NCI-H2081 treated with DMSO at 0.1 percent for 48 hours (cell line): Measurements from ENCODE around the gene CNTN1.
A peak's percentile ranks its signal among the peaks of the same experiment; 100 is the strongest.
"Not testable (repeated sequence)": the region's sequence is repeated elsewhere in the genome, so short reads cannot be mapped to it uniquely, and the experiment has no call there.

Experiments used
- DNase-seq: peaks from one replicate; lab custom pipeline; 2025; lab: John Stamatoyannopoulos, UW

CNTN1 gene

DNA sequence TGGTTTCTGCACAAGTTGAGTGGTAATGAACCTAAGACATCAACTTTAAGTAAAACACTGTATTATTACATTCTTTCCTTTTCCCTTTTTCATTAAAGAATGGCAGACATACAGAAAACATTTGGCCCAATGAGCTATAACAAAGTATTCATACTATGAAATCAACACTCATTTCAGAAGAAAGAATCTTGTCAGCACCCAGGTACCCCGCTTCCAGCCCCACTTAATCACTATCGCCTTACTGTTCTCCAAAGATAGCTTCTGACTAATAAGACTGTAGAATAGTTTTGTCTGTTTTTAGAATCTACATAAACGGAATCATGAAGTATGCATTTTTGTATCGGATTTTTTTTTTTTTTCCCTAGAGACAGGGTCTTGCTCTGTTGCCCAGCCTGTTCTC lies 9.5 kb downstream of the CNTN1 start:
- no peak for DNase-seq

DNA sequence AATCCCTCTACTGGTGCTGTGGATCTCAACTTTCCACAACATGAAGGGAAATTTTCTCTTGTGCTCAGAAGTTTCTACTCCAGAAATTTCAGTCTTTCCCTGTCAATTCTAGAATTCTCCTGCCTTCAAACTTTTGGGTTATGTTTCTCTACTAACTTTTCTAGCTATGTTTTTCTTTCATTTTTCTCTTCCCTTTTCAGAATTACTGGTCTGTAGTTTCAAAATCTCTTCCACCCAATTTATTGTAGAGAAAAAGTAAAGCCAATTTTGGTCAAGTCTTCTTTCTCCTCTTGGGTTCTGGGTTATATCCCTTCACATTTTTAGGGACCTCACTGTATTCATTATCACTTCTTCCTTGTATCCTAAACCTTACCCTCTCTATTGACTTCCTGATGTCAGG lies 18.9 kb downstream of the CNTN1 start:
- DNase-seq = no peak

DNA sequence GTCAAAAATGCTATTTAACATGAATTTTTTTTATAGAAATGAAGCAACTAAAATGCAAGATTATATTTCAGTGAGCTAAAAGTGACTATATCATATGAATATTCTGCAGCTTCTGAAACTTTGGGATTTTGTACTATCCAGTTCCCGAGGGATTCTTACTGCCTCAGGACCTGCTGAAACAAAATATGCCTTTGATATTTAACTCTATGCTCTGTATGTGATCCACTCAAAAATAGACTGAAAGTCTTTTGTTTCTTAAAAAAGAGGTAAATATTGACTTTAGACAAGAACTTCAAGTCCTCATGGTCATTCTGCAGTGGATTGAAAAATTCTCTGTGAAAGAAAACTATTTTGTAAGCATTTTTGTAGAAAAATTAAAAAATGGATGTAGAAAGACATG lies 22.4 kb downstream of the CNTN1 start:
- DNase-seq = no peak

DNA sequence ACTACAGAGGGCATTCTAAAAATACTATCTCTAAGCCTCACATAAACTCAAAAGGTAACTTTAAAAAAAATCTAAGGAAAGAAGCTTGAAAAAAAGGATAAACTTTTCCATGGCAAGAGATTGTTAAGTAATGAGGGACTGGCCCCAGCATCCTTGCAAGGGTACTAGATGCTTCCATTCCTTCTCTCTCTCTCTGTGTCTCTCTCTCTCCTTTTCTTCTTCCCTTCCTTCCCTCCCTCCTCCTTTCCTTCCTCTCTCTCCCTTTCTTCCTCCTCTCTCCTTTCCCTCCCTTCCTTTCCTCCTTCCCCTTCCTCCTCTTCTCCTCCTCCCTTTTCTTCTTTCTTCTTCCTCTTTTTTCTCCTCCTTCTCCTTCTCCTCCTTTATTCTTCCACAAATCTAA lies 23.8 kb downstream of the CNTN1 start:
- DNase-seq = no peak

DNA sequence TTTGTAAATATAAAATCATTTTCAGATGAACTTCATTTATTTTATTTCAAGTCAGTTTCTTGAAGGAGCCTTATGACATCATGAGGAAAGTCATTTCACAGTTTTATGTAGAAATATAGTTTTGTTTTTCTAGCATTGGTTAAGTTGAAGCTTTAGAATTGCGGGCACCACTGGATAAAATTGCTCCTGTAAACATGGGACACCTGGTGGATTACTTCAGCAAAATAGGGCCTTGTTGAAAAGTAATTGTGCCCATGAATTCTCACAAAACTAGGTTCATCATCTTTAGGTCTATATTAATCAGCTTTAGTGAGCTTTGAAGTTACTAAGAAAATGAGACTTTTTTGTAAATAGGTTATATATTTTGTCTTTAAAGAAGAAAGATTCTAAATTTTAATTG lies 25.3 kb downstream of the CNTN1 start:
- no peak for DNase-seq

DNA sequence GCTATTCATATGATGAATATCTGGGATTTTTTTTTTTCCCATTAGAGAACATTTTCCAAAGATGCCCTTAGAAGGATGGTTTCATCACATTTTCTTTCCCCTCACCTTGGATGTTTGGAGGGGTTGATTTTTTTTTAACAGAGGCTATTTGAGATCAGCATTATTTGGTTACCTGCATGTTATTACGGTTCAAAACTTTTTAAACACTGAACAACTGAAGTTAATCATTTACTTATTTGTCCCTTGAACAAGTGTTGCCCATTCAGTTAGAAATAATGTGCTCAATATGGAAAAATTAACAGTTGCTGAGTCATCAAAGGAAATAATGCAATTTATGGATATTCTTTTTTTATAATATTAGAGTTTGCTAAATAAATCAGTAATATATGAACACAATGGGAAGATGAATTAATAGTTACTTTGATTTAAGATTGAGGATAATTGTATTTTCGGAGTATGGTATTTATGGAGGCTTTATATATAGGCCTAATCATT lies 26.7 kb downstream of the CNTN1 start:
- DNase-seq = no peak

DNA sequence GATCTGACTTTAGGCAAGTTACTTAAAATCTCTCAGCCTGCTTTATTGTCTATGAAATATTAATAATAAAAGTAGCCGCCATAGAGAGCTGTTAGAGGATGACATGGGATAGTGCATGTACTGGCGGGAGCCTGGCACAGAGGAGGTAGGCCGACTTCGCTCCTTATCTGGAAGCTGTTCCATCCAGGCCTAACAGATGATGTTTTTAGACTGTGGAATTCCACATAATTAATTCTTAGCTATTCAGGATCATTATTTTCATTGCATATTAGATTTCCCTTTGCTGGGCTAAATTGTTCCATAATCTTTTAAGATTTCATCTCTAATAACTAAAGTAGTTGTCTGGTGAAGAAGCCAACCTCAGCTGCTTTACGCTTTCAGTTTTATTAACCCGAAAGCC lies 30.8 kb downstream of the CNTN1 start:
- DNase-seq = no peak

DNA sequence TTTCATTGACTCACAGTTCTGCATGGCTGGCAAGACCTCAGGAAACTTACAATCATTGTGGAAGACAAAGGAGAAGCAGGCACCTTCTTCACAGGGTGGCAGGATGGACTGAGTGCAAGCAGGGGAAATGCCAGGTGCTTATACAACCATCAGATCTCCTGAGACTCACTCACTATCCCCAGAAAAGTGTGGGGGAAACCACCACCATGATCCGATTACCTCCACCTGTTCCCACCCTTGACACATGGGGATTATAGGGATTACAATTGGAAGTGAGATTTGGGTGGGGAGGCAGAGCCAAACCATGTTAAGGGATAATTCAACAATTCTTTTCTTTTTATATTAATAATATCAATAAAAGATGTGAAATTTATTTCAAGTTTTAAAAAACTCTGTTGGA lies 34.1 kb downstream of the CNTN1 start:
- DNase-seq = no peak

DNA sequence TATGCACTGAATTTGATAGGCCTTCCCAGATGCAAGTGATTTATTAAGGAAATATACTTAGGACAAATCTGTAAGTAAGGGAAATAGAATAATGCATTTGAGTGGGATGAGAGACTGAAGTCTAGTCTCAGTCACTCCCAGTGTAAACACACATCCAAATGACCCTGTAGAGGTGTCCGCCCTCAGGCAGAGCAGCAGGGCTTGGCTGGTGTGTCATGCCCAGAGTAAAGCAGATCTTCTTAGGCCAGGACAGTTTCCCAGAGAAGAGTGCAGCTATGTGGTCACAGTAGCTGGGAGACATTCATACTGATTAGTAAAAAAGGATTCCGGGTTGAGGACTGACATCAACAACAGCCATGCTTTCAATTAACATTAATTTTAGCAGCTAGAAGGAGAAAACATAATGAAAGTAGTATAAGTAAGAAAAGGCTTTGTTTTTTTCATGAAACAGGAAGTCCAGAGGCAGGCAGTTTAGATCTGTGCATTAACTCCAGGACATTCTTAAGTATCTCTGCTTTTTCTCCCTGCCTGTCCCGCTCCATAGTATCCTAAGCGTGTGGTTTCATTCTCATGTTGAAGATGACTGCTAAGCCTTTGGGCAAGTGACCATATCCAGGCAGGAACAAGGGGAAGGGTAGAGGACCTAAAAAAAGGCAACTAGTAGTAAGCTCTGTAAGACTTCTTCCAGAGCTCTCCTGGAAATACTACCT lies 35.7 kb downstream of the CNTN1 start:
- DNase-seq = no peak

DNA sequence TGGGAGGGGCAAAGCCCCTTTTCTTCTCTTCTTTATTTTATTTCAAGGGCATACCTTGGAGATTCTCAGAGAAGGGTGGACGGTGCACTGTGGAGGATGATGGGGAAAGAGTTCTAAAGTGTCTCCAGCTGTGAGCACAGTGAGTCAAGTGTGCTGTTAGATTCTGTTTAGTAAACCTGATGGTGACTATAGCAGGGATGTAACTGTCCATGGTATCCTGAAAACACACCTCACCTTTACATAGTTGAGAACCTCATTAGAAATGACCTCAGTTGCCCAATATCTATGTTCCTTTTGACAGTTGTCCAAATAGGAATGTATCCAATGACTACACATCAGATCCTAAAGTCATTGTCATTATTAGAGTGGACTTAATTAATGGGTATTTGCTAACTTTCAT lies 38.0 kb downstream of the CNTN1 start:
- DNase-seq = no peak

DNA sequence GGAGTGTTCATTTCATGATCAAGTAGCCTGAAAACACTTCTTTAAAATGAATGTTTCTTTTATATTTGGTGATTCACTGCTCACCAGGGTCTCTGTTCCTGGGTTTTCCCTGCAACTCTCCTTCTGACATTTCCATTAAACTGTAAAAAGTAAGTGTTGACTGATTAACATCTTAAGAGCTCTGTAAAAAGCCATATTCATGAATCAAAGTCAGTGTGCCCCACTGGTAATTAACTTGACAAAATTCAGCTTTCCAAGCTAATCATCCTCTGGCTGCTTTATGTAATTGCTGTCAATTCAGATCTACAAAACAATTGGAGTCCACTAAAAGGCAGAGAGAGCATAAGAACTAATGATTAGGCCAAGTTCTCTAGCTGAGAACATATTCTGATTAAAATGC lies 41.6 kb downstream of the CNTN1 start:
- DNase-seq = peak; percentile 30

DNA sequence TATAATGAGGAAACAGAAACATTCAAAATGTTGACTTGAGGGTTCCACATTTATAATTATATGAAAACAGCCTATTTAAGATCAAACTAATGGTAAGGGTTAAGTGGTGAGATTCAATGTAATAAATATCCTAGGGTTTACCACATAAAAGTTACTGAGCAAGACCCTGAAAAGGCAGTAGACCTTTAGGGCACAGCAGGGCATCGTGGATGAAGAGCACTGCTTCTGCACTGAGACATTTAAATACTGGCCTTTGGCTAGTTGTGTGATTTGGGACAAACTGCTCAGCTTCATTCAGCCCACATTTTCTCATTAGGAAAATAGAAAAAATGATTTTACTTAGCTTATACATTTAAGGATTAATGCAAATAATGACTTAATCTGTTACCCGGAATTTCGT lies 42.0 kb downstream of the CNTN1 start:
- DNase-seq = no peak

DNA sequence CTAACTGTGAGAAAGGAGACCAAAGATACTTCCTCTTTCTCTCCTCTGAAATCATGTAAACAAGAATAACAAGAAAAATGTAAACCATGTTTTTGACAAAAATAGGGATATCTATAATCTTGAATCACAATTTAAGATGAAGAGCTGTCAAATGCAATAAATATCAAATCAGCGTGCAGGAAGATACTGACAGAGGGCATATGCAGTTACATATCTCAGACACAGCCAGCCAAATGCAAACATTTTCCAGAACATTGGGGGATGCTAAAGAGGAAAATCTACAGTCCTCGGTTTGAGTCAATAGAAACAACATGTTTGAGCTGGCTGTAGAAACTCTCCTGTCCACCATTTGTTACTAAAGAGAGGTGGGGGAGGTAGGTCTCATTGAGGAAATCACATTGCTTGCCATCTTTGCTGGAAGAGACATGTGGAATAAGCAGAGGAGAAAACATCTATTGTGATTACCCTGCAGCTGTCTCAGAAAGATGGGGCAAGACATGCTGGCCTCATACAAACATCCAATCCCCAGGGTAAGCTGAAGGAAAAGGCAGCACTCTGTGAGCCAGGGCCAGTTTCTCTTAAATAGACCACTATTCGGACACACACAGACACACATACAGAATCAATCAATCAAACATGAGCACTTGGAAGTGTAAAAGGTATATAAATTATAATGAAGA lies 43.5 kb downstream of the CNTN1 start:
- DNase-seq = no peak

DNA sequence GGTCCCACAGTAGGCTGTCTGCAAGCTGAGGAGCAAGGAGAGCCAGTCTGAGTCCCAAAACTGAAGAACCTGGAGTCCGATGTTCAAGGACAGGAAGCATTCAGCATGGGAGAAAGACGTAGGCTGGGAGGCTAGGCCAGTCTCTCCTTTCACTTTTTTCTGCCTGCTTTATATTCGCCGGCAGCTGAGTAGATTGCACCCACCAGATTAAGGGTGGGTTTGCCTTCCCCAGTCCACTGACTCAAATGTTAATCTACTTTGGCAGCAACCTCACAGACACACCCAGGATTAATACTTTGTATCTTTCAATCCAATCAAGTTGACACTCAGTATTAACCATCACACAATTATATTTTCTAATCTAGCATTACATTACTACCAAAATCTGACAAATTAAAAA lies 45.2 kb downstream of the CNTN1 start:
- not testable (repeated sequence) for DNase-seq

DNA sequence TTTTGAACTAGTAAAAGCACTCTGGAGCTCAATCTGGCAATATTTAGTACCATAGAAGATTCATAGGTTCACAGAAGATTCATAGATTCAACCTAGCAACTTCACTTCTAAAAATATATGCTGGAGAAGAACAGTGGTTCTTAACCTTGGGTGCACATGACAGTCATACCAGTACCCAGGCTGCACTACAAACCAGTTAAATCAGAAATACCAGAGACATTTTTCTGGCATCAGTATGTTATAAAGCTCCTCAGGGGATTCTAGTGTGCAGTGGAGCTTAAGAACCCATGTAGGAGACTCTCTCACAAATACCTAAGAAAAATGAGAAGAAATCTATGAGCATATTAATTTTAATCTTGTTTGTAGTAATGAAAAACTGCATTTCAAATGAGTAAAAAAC lies 46.6 kb downstream of the CNTN1 start:
- DNase-seq = no peak

DNA sequence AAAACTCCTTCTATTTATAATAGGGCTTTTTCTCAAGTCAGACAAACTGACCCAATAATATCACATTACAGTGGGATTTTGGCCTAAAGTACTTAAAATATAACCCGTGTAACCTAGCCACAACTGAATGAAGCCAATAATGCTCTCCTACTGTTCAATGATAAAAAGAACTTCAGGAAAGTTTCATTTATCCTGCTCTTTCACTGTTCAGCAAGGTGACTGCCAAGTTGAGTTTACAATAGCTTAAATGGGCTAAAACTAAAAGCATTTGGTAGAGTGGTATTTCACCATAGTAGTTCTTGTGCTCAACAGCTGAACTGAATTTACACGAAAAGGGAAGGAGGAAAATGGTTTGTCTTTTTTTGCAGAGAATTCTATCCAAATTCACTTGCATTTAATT lies 49.8 kb downstream of the CNTN1 start:
- no peak for DNase-seq

DNA sequence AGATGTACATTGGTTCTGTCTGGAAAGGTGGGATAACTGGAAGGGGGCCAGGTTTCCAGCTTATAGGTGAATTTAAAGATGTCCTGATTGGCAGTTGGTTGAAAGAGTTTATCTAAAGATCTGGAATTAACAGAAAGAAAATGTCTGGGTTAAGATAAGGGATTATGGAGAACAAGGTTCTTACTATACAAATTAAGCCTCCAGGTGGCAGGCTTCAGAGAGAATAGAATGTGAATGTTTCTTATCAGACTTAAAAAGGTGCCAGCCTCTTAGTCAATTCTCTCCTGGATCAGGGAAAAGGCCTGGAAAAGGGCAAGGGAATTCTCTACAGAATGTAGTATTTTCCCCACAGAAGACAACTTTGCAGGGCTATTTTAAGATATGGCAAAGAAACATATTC lies 53.1 kb downstream of the CNTN1 start:
- no peak for DNase-seq

DNA sequence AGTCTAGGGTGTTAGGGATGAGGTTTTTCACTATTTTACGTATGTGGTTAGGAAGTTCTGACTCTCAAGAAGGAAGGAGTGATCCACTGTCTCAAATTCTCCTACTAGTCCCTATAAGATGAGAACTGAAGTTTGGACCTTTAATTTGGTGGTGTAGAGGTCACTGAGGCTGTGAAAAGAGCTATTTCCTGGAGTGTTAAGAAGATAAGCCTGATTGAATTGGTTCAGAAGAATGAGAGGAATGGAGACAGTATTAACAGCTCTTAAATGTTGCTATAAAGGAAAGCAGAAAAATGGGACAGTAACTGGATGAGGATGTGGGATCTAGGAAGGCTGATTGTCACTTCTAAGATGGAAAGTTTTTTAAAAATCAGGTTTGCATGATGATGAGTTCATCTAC lies 57.6 kb downstream of the CNTN1 start:
- no peak for DNase-seq

DNA sequence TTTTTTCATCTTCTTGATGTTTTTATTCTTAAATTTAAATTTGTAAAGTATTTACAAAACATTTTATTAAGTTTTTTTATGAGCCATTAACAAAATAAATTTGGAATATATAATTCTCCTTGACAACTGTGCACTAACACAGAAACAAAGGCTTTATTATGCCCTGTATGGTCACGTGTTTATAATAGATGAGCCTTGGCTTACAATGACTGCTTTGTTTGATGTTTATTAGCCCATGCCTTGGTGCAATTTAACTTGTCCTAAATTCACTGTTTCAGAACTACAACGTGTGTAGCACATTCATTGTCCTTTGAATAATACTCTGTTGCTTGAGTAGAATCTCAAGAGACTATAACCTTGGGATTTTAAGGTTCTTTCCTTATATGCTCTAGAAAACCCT lies 59.8 kb downstream of the CNTN1 start:
- no peak for DNase-seq

DNA sequence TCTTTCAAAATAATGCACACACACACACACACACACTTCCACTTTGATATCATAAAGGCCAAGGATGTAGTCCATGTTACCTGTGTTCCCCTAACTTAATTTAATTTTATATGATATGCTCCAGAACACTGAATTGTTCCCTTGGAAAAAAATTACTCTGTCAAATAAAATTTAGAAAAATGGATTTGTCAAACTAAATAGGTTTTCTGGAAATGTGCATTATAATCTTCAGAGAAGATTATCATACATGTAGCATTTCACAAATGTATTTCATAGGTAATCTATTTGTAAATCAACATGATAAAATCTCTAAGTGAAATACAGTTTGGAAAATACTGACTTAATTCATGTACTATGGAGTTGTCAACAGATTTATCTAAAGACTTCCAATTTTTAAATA lies 68.6 kb downstream of the CNTN1 start:
- DNase-seq = no peak

DNA sequence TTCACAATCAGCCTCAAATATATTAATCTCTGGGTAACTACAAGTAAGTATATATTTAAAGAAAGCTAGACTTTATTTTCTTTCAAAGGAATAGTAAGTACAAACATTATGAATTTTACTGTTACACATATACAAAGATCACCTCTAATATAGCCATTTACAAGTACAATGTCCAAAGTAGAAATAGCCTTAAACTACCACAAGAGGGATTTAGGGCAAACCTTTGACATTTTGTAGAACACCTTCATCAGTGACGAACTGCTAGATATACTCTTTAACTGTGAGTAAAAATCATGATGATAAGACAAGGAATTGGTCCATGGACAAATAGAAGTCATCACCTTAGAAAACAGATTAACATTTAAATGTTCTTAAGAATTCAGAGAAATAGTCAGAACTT lies 69.8 kb downstream of the CNTN1 start:
- DNase-seq = no peak

DNA sequence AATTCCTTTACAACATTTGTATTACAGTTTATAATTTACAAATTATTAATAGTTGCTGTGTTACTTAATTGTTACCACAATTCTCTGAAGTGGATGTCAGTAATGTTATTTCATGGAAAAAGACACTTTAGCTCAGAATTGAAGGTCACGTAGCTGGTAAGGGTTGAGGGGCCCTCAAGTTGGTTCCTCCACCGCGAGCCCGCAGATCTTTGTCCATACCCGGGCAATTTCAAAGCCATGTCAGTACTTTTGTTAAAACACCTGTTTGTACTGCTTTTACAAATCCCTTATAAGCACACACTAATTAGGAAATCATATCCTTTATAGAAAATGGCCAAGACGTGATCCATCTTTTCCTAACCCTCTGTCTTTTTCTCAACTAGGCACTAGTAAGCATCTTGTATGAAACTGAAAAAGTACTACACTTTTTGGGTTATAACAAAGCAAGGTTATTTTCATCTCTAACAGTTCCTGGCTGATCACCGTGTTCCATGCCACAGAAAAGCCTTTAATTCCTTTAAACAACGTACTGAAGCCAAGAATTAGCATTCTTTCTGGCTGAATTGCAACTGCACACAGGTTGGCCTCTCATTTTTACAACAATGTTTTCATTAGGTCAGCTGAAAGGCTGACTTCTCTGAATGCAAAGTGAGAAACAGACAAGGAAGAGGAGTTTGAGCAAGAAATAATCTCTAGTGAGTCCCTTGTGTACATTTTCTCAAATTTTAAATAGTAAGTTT lies 76.1 kb downstream of the CNTN1 start:
- DNase-seq = no peak

DNA sequence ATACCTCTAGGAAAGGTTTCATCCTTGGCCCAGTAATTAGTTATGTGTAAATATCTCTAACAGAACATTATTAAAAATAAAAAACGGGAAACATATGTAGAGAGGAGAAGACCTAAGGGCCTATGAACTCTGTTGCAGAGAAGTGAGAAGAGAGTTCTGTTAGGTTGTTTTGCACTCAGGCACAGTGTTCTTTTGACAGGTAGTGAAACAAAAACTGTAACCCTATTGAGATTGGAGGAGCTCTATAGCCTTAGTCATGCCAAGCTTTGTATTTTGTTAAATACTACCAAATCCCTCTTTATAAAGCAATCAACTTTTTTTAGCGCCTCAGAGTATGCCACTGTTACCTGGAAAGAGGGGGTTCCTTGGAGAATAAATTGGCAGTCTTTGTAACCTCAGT lies 77.6 kb downstream of the CNTN1 start:
- DNase-seq = no peak
